ENCODE measurements around the gene CD164L2. TPM values are rescaled to one million over a fixed set of nuclear protein-coding genes. Genes with fewer than 3 reads are reported as not detected.

Gene CD164L2
- total and polyA plus RNA-seq, 5 donors from 2014 or later = not detected

DNA sequence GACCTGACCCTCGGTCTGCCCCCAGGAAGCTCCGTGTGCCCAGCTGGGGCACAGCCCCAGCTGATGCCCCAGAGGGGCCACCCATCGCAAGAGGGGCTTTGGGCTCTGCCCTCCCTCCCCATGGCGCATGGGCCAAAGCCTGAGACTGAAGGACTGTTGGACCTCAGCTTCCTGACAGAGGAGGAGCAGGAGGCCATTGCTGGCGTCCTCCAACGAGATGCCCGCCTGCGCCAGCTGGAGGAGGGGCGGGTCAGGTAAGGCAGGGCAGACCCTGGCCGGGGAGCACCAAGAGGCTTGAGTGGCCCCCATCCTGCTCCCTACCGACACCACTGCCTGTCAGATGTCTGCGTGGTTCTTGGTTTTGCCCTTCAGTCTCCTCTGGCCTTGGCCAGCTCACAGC is 37.9 kb downstream of the CD164L2 start:
- Mint-ChIP-seq H3K27ac (peak overlapping the region in 1 of 3 donors; percentile 56), H3K9me3 (no peaks in the 10 kb centered on the region)

DNA sequence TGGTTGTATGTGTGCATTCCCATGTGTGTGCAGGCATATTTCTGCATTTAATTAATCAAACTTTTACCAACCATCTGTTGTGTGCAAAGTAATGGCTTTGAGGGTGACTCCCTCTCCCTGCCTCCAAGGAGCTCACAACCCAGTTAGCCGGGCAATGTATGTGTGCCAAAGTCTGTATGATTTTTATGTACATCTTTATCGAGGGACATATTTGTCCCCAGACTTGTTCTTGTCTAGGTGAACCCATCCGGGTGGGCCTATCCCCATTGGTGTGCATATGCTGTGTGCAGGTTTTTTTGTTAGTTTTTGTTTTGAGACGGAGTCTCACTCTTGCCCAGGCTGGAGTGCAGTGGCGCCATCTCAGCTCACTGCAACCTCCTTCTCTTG is 39.5 kb downstream of the CD164L2 start:
- Histone ChIP-seq H3K27me3 (ENCODE audit: control insufficient read depth, insufficient read depth, low read length) (no peaks in the 10 kb centered on the region), H3K27ac (ENCODE audit: insufficient read depth, low read length, poor library complexity, severe bottlenecking) (peak overlapping the region; percentile 79), H3K9me3 (ENCODE audit: control insufficient read depth in 2 of 2, low read length in 2 of 2) (no peaks in the 10 kb centered on the region), H3K4me1 (ENCODE audit: control insufficient read depth, insufficient read depth, low read length, poor library complexity, severe bottlenecking) (peaks cover 52% of the 10 kb centered on the region), H3K36me3 (ENCODE audit: control insufficient read depth, insufficient read depth, low read length) (peaks cover 25% of the 10 kb centered on the region), H3K4me3 (ENCODE audit: low read depth, low read length) (peak overlapping the region; percentile 87)
- DNase-seq (no peak), ATAC-seq (ENCODE audit: low read depth in 2 of 2) (no peak)
- Mint-ChIP-seq H3K27ac (peak overlapping the region; percentile 90 to 97 (median 96)), H3K9me3 (no peaks in the 10 kb centered on the region), H3K36me3 (peaks cover 22% of the 10 kb centered on the region), H3K4me1 (peaks cover 4 to 67% (median 36%) of the 10 kb centered on the region in 4 donors), H3K4me3 (peak overlapping the region; percentile 93 to 98 (median 95)), H3K27me3 (no peaks in the 10 kb centered on the region)

More for the DNA sequence above, 37.9 kb downstream of the CD164L2 start:
- Mint-ChIP-seq H3K4me1 (peaks cover 4 to 54% (median 27%) of the 10 kb centered on the region in 4 donors), H3K27me3 (no peaks in the 10 kb centered on the region), H3K4me3 (peak overlapping the region in 3 of 4 donors; percentile 71 to 91 (median 76)), H3K36me3 (peaks cover 22% of the 10 kb centered on the region)
- H3K4me1 ChIP-seq (ENCODE audit: control insufficient read depth, insufficient read depth, low read length, poor library complexity, severe bottlenecking) = peaks cover 57% of the 10 kb centered on the region
- no peak overlapping the region for H3K27ac ChIP-seq (ENCODE audit: insufficient read depth, low read length, poor library complexity, severe bottlenecking)
- peaks cover 26% of the 10 kb centered on the region for H3K36me3 ChIP-seq (ENCODE audit: control insufficient read depth, insufficient read depth, low read length)
- no peak for ATAC-seq (ENCODE audit: low read depth in 2 of 2)
- DNase-seq = no peak
- H3K27me3 ChIP-seq (ENCODE audit: control insufficient read depth, insufficient read depth, low read length) = no peaks in the 10 kb centered on the region
- no peak overlapping the region for H3K4me3 ChIP-seq (ENCODE audit: low read depth, low read length)
- H3K9me3 ChIP-seq (ENCODE audit: control insufficient read depth in 2 of 2, low read length in 2 of 2) = no peaks in the 10 kb centered on the region

- Histone ChIP-seq H3K27me3 (ENCODE audit: control insufficient read depth, insufficient read depth, low read length) (no peaks in the 10 kb centered on the region), H3K36me3 (ENCODE audit: control insufficient read depth, insufficient read depth, low read length) (peaks cover 25% of the 10 kb centered on the region), H3K4me3 (ENCODE audit: low read depth, low read length) (peak overlapping the region; percentile 95), H3K4me1 (ENCODE audit: control insufficient read depth, insufficient read depth, low read length, poor library complexity, severe bottlenecking) (peaks cover 48% of the 10 kb centered on the region), H3K27ac (ENCODE audit: insufficient read depth, low read length, poor library complexity, severe bottlenecking) (peak overlapping the region; percentile 79), H3K9me3 (ENCODE audit: control insufficient read depth in 2 of 2, low read length in 2 of 2) (no peaks in the 10 kb centered on the region)
- DNase-seq (peak; percentile 65 to 92 (median 82)), ATAC-seq (ENCODE audit: low read depth in 2 of 2) (peak; percentile 84 to 86)
- Mint-ChIP-seq H3K27me3 (no peaks in the 10 kb centered on the region), H3K4me3 (peak overlapping the region; percentile 93 to 98 (median 95)), H3K4me1 (peaks cover 4 to 65% (median 36%) of the 10 kb centered on the region in 4 donors), H3K9me3 (no peaks in the 10 kb centered on the region), H3K27ac (peak overlapping the region; percentile 90 to 97 (median 96)), H3K36me3 (peaks cover 21% of the 10 kb centered on the region)
These were observed 40.1 kb downstream of the CD164L2 start for GRCh38 chr1:27342778-27343638.

DNA sequence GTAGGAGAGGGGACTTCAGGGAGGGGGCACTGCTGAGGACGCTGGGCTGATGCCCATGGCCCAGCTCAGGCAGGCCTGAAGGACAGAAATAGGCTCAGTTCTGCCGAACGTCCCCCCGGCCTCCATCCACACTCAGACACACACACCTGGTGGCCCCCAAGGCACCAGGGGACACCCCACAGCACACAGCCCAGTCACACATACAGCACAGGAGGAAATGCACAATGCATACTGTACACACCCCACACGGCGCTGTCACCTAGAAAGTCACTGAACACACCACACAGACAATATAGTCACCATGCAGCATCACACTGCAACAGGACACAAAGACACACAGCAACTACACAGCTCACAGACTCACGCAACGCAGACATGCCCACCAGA is 40.7 kb downstream of the CD164L2 start:
- H3K4me1 Mint-ChIP-seq = peaks cover 4 to 62% (median 35%) of the 10 kb centered on the region in 4 donors
- Histone ChIP-seq H3K4me1 (ENCODE audit: control insufficient read depth, insufficient read depth, low read length, poor library complexity, severe bottlenecking) (peaks cover 48% of the 10 kb centered on the region), H3K36me3 (ENCODE audit: control insufficient read depth, insufficient read depth, low read length) (peaks cover 18% of the 10 kb centered on the region), H3K27ac (ENCODE audit: insufficient read depth, low read length, poor library complexity, severe bottlenecking) (peak overlapping the region; percentile 79), H3K27me3 (ENCODE audit: control insufficient read depth, insufficient read depth, low read length) (no peaks in the 10 kb centered on the region), H3K4me3 (ENCODE audit: low read depth, low read length) (peak overlapping the region; percentile 95), H3K9me3 (ENCODE audit: control insufficient read depth in 2 of 2, low read length in 2 of 2) (no peaks in the 10 kb centered on the region)
- DNase-seq = peak in 1 of 3 donors; percentile 80
- H3K27me3 Mint-ChIP-seq = no peaks in the 10 kb centered on the region
- peak overlapping the region; percentile 93 to 98 (median 95) for H3K4me3 Mint-ChIP-seq
- peak overlapping the region; percentile 90 to 97 (median 96) for H3K27ac Mint-ChIP-seq
- H3K36me3 Mint-ChIP-seq = peaks cover 17% of the 10 kb centered on the region
- peak; percentile 33 to 47 for ATAC-seq (ENCODE audit: low read depth in 2 of 2)
- H3K9me3 Mint-ChIP-seq = no peaks in the 10 kb centered on the region

DNA sequence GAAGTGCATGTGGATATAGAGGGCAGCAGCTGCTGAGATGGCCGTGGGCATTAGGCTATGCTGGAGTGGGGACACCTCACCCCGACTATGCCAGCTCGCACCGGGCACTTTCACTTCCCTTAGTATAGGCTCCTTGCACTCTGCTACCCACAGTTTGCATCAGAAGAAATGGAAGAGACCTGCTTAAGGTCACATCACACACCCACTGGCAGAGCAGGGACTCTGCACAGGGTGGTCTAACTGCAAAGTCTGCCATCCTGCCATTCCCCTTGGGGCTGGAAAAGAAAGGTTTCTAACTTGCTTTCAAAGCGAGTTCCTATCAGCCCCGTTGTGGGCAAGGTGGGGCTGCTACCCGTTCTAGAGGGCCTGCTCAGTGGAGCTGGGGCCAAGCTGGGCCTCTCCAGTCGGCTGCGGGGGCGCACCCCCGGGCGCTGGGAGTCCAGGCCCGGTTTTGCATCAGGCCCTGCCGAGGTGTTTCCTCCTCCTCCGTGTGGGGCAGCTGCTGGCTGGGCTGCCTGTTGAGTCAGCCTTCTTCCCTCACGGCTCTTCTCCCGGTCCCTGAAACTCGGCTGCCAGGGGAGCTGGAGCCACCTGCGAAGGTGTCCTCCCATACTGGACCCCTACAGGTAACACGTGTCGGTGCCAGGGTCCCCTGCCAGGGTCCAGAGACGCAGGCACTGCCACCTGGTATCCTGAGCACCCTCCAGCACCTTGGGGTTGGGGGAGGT is 41.4 kb downstream of the CD164L2 start, which contains the start of gene SYTL1:
Gene SYTL1, plus strand, starts transcription at position 498 of the 728 bp plus-strand sequence. CDS start 3,313 bp downstream, outside the sequence.
- no peaks in the 10 kb centered on the region for H3K27me3 Mint-ChIP-seq
- Histone ChIP-seq H3K4me3 (ENCODE audit: low read depth, low read length) (peak within 1 kb of the TSS; percentile 95), H3K9me3 (ENCODE audit: control insufficient read depth in 2 of 2, low read length in 2 of 2) (no peaks in the 10 kb centered on the region), H3K4me1 (ENCODE audit: control insufficient read depth, insufficient read depth, low read length, poor library complexity, severe bottlenecking) (peaks cover 44% of the 10 kb centered on the region), H3K27me3 (ENCODE audit: control insufficient read depth, insufficient read depth, low read length) (no peaks in the 10 kb centered on the region), H3K27ac (ENCODE audit: insufficient read depth, low read length, poor library complexity, severe bottlenecking) (peak within 1 kb of the TSS; percentile 79), H3K36me3 (ENCODE audit: control insufficient read depth, insufficient read depth, low read length) (peaks cover 16% of the 10 kb centered on the region)
- H3K27ac Mint-ChIP-seq = peak within 1 kb of the TSS; percentile 90 to 97 (median 96)
- H3K4me3 Mint-ChIP-seq = peak within 1 kb of the TSS; percentile 93 to 98 (median 95)
- no peaks in the 10 kb centered on the region for H3K9me3 Mint-ChIP-seq
- peaks cover 18% of the 10 kb centered on the region for H3K36me3 Mint-ChIP-seq
- peak; percentile 47 to 83 (median 71) for DNase-seq
- ATAC-seq (ENCODE audit: low read depth in 2 of 2) = peak; percentile 62 to 65
- peaks cover 4 to 58% (median 35%) of the 10 kb centered on the region in 4 donors for H3K4me1 Mint-ChIP-seq

GRCh38 chr1:27339213-27339612 is 43.9 kb downstream of the CD164L2 start:
- peak overlapping the region in 3 of 4 donors; percentile 53 to 98 (median 84) for H3K4me3 Mint-ChIP-seq
- H3K27ac ChIP-seq (ENCODE audit: insufficient read depth, low read length, poor library complexity, severe bottlenecking) = no peak overlapping the region
- H3K27ac Mint-ChIP-seq = peak overlapping the region in 2 of 3 donors; percentile 87 to 90

GRCh38 chr1:27338751-27339150 is 44.4 kb downstream of the CD164L2 start:
- Histone ChIP-seq H3K4me1 (ENCODE audit: control insufficient read depth, insufficient read depth, low read length, poor library complexity, severe bottlenecking) (peaks cover 28% of the 10 kb centered on the region), H3K27ac (ENCODE audit: insufficient read depth, low read length, poor library complexity, severe bottlenecking) (no peak overlapping the region), H3K36me3 (ENCODE audit: control insufficient read depth, insufficient read depth, low read length) (peaks cover 20% of the 10 kb centered on the region), H3K27me3 (ENCODE audit: control insufficient read depth, insufficient read depth, low read length) (no peaks in the 10 kb centered on the region), H3K4me3 (ENCODE audit: low read depth, low read length) (no peak overlapping the region), H3K9me3 (ENCODE audit: control insufficient read depth in 2 of 2, low read length in 2 of 2) (no peaks in the 10 kb centered on the region)
- Mint-ChIP-seq H3K27me3 (no peaks in the 10 kb centered on the region), H3K9me3 (no peaks in the 10 kb centered on the region), H3K4me3 (peak overlapping the region in 3 of 4 donors; percentile 53 to 98 (median 75)), H3K27ac (peak overlapping the region; percentile 87 to 91 (median 90)), H3K36me3 (peaks cover 19% of the 10 kb centered on the region), H3K4me1 (peaks cover 4 to 37% (median 26%) of the 10 kb centered on the region in 4 donors)
- DNase-seq (no peak), ATAC-seq (ENCODE audit: low read depth in 2 of 2) (no peak)

More at GRCh38 chr1:27339213-27339612, 43.9 kb downstream of the CD164L2 start:
- Mint-ChIP-seq H3K4me1 (peaks cover 4 to 40% (median 29%) of the 10 kb centered on the region in 4 donors), H3K9me3 (no peaks in the 10 kb centered on the region), H3K36me3 (peaks cover 16% of the 10 kb centered on the region), H3K27me3 (no peaks in the 10 kb centered on the region)
- DNase-seq (no peak), ATAC-seq (ENCODE audit: low read depth in 2 of 2) (no peak)
- Histone ChIP-seq H3K4me1 (ENCODE audit: control insufficient read depth, insufficient read depth, low read length, poor library complexity, severe bottlenecking) (peaks cover 31% of the 10 kb centered on the region), H3K4me3 (ENCODE audit: low read depth, low read length) (no peak overlapping the region), H3K36me3 (ENCODE audit: control insufficient read depth, insufficient read depth, low read length) (peaks cover 18% of the 10 kb centered on the region), H3K27me3 (ENCODE audit: control insufficient read depth, insufficient read depth, low read length) (no peaks in the 10 kb centered on the region), H3K9me3 (ENCODE audit: control insufficient read depth in 2 of 2, low read length in 2 of 2) (no peaks in the 10 kb centered on the region)
